Measurements from ENCODE around the gene TWF2.

TWF2 gene

DNA sequence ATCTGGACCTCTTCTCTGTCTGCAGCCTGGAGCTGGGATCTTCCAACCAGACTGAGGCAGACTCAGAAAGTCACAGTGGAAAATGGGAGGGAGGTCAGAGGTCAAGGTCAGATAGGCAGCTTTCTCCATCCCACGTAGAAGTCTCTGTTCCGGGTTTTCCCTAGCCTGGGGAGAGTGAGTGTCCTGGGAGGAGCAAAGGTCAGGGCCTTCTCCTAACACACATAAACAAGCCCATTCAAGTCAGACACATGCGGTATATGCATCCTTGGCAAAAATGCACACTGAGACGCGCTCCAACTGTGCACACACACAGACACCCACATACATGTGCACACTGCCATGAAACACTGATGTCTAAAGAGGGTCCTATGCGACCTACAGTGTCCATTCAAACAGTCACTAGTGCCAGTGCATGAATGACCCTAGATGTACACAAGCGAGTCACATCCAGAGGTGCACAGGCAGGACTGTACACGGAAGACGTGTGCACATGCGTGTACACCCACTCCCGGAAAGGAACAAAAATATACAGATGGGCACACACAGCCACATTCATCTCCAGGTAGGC lies 681 bp downstream of the TWF2 start:
- Histone ChIP-seq H3K27ac (no peak overlapping the region), H3K4me1 (ENCODE audit: low read depth, poor library complexity, severe bottlenecking) (peaks cover 34% of the 10 kb centered on the region), H3K4me3 (IDR thresholded peaks at IDR 0.05; ENCODE audit: insufficient read depth, low read depth, low read length) (peak overlapping the region; percentile 7), H3K9ac (no peak overlapping the region; the same call in 1 of the 2 replicates), H3K36me3 (ENCODE audit: insufficient read depth) (no peaks in the 10 kb centered on the region), H3K27me3 (ENCODE audit: insufficient read depth, low read depth) (no peaks in the 10 kb centered on the region), H3K4me2 (peak overlapping the region; percentile 45; the same call in 1 of the 2 replicates), H4K20me1 (ENCODE audit: insufficient read depth) (no peaks in the 10 kb centered on the region), H2AFZ (ENCODE audit: low read depth) (peak overlapping the region; percentile 64), H3K79me2 (ENCODE audit: insufficient read depth, low read depth) (no peaks in the 10 kb centered on the region)
- TF ChIP-seq, protein P1, sequence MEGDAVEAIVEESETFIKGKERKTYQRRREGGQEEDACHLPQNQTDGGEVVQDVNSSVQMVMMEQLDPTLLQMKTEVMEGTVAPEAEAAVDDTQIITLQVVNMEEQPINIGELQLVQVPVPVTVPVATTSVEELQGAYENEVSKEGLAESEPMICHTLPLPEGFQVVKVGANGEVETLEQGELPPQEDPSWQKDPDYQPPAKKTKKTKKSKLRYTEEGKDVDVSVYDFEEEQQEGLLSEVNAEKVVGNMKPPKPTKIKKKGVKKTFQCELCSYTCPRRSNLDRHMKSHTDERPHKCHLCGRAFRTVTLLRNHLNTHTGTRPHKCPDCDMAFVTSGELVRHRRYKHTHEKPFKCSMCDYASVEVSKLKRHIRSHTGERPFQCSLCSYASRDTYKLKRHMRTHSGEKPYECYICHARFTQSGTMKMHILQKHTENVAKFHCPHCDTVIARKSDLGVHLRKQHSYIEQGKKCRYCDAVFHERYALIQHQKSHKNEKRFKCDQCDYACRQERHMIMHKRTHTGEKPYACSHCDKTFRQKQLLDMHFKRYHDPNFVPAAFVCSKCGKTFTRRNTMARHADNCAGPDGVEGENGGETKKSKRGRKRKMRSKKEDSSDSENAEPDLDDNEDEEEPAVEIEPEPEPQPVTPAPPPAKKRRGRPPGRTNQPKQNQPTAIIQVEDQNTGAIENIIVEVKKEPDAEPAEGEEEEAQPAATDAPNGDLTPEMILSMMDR (conservative IDR thresholded peaks at IDR 0.05; ENCODE audit: low read depth, low read length), result no peak

DNA sequence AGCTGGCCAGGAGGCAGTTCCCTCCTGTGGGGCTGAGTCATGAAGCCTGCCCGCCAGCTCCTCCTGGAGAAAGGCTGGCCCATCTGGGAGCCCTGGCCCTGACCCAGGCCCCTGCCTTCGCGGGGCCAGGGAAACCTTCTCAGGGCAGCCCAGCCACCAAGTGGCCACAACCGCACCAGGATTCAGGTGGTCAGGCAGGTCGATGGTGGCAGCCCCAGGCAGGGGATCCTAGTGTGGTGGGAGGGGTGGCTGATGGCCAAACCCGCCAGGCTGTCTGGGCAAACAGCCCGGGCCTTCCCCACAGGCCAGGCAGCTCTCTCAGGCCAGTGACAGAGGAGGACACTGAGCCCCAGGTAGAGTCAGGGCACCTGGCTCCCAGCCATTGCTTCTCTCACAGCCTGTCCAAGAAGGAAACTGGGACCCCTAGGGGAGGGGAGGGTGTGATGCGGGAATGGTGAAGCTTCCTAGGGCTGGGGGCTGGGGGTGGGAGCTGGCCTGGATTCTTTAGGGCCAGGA lies 1.2 kb downstream of the TWF2 start:
- no peaks in the 10 kb centered on the region for H3K27me3 ChIP-seq (ENCODE audit: insufficient read depth, low read depth)
- no peak overlapping the region for H3K9ac ChIP-seq
- no peak overlapping the region for H2AFZ ChIP-seq (ENCODE audit: low read depth)
- no peaks in the 10 kb centered on the region for H3K36me3 ChIP-seq (ENCODE audit: insufficient read depth)
- peak overlapping the region; percentile 45; the same call in 1 of the 2 replicates for H3K4me2 ChIP-seq
- H4K20me1 ChIP-seq (ENCODE audit: insufficient read depth), result no peaks in the 10 kb centered on the region
- TF ChIP-seq, protein P1 (conservative IDR thresholded peaks at IDR 0.05; ENCODE audit: low read depth, low read length), result no peak
- no peak overlapping the region for H3K27ac ChIP-seq
- peak overlapping the region; percentile 7 for H3K4me3 ChIP-seq (IDR thresholded peaks at IDR 0.05; ENCODE audit: insufficient read depth, low read depth, low read length)
- H3K4me1 ChIP-seq (ENCODE audit: low read depth, poor library complexity, severe bottlenecking), result peaks cover 34% of the 10 kb centered on the region
- H3K79me2 ChIP-seq (ENCODE audit: insufficient read depth, low read depth), result no peaks in the 10 kb centered on the region

DNA sequence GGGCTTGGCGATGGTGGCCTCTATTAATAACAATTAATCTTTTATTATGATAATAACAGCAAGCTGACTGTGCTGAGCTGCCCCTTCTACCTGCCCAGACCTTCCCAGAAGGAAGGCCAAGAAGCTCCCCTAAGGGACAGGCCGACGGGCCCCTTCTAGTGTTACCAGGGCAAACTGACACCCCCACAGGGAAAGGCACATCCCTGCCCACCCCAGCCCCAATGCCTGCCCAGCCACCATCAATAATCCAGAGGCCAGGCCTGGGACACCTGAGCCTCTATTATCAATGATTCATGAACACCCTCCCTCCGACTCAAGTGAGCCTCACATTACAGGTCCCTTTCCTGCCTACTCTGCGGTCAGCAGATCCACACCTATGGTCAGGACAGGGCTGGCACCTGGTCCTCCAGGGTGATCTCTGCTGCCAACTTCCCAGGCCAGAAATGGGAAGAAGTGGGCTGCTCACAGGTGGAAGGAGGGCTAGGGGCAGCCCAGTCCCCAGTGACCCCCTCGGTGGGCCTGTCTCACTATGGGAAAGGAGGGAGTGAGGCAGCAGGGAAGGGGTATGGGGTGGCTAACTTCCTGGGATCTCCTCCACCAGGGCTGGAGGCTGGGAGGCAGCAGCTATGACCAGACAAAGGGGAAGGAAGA lies 1.8 kb downstream of the TWF2 start:
- Histone ChIP-seq H3K36me3 (ENCODE audit: insufficient read depth) (no peaks in the 10 kb centered on the region), H3K27me3 (ENCODE audit: insufficient read depth, low read depth) (no peaks in the 10 kb centered on the region), H4K20me1 (ENCODE audit: insufficient read depth) (no peaks in the 10 kb centered on the region), H3K4me2 (no peak overlapping the region), H3K79me2 (ENCODE audit: insufficient read depth, low read depth) (no peaks in the 10 kb centered on the region), H3K9ac (no peak overlapping the region), H3K27ac (no peak overlapping the region), H3K4me1 (ENCODE audit: low read depth, poor library complexity, severe bottlenecking) (peaks cover 34% of the 10 kb centered on the region), H2AFZ (ENCODE audit: low read depth) (no peak overlapping the region), H3K4me3 (IDR thresholded peaks at IDR 0.05; ENCODE audit: insufficient read depth, low read depth, low read length) (no peak overlapping the region)
- TF ChIP-seq, protein P1 (conservative IDR thresholded peaks at IDR 0.05; ENCODE audit: low read depth, low read length), result no peak

DNA sequence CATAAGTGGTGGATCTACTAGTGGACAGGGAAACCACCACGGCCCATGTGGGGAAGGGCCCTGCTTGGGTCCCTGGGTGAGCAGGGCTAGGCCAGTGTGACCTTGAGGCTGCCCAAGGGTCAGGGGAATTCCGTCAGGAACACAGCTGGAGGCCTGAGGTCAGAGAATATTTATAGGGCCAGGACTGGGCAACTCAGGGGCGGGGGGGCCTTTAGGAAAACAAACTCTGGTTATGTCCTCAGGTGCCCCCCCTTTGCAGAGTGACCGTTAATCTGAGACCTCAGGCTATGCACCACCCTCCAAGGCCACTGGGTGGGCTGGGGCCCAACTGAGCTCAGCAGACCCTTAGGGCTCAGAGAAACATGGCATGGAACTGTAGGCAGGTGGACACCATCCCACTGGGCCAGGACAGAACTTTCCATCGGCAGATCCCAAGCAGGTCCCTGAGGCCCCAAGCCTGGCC lies 2.5 kb downstream of the TWF2 start:
- Histone ChIP-seq H3K9ac (no peak overlapping the region), H2AFZ (ENCODE audit: low read depth) (no peak overlapping the region), H3K4me3 (IDR thresholded peaks at IDR 0.05; ENCODE audit: insufficient read depth, low read depth, low read length) (no peak overlapping the region), H3K27me3 (ENCODE audit: insufficient read depth, low read depth) (no peaks in the 10 kb centered on the region), H4K20me1 (ENCODE audit: insufficient read depth) (no peaks in the 10 kb centered on the region), H3K4me2 (no peak overlapping the region), H3K79me2 (ENCODE audit: insufficient read depth, low read depth) (no peaks in the 10 kb centered on the region), H3K4me1 (ENCODE audit: low read depth, poor library complexity, severe bottlenecking) (peaks cover 28% of the 10 kb centered on the region), H3K27ac (no peak overlapping the region), H3K36me3 (ENCODE audit: insufficient read depth) (no peaks in the 10 kb centered on the region)
- TF ChIP-seq, protein P1 (conservative IDR thresholded peaks at IDR 0.05; ENCODE audit: low read depth, low read length), result no peak

All from KMS-11 (cell line).